ENCODE measurements around the gene TEX13C. TPM values are rescaled to one million over a fixed set of nuclear protein-coding genes. Genes with fewer than 3 reads are reported as not detected.
"Not testable (repeated sequence)": the region's sequence is repeated elsewhere in the genome, so short reads cannot be mapped to it uniquely, and the experiment has no call there.

The TEX13C gene
- total RNA-seq, 5 donors from 2014 or later (not counting 1 experiment from before 2014, with no cell fraction given) = not detected

- H3K4me3 Mint-ChIP-seq = peak overlapping the region in 1 of 3 donors; percentile 7
- H3K9me3 Mint-ChIP-seq = no peaks in the 10 kb centered on the region
- H3K27me3 ChIP-seq (replicated peaks in 1 of 2; ENCODE audit: control insufficient read depth in 2 of 2, extremely low read depth in 1 of 2, insufficient read depth in 2 of 2, low read length in 1 of 2) = no peaks in the 10 kb centered on the region
- no peak for DNase-seq
- ATAC-seq (replicated peaks in 1 of 4) = no peak
- H3K36me3 Mint-ChIP-seq = no peaks in the 10 kb centered on the region
- ChIA-PET POLR2A (no interaction called here), CTCF (no interaction called here)
- no CpG with 5 or more reads among the region's 1 CpG for WGBS (ENCODE audit: insufficient coverage)
- H3K4me1 ChIP-seq (ENCODE audit: control insufficient read depth in 1 of 2, extremely low read depth in 1 of 2, insufficient read depth in 2 of 2, low read length in 2 of 2) = no peaks in the 10 kb centered on the region
- H3K27ac Mint-ChIP-seq = peak overlapping the region; percentile 9 to 41
- no peaks in the 10 kb centered on the region for H3K27me3 Mint-ChIP-seq
- H3K9me3 ChIP-seq = no peaks in the 10 kb centered on the region
- H3K36me3 ChIP-seq (ENCODE audit: control insufficient read depth in 2 of 2, extremely low read depth in 1 of 2, insufficient read depth in 1 of 2, low read length in 1 of 2) = no peaks in the 10 kb centered on the region
- H3K4me1 Mint-ChIP-seq = peaks cover 17 to 20% (median 19%) of the 10 kb centered on the region in 3 donors
- no peak overlapping the region for H3K27ac ChIP-seq (ENCODE audit: low read length)
- H3K4me3 ChIP-seq (ENCODE audit: control insufficient read depth in 1 of 2, extremely low read depth in 1 of 2, low read length in 1 of 2) = no peak overlapping the region
Observed at GRCh38 chrX:125293850-125294780, 25.6 kb upstream of the TEX13C start.

GRCh38 chrX:125295337-125295736 is 24.3 kb upstream of the TEX13C start:
- H3K27ac ChIP-seq (ENCODE audit: low read length) = no peak overlapping the region
- ChIA-PET CTCF (no interaction called here), POLR2A (no interaction called here)
- H3K9me3 ChIP-seq = no peaks in the 10 kb centered on the region
- no peaks in the 10 kb centered on the region for H3K4me1 ChIP-seq (ENCODE audit: control insufficient read depth in 1 of 2, extremely low read depth in 1 of 2, insufficient read depth in 2 of 2, low read length in 2 of 2)
- Mint-ChIP-seq H3K9me3 (no peaks in the 10 kb centered on the region), H3K36me3 (no peaks in the 10 kb centered on the region), H3K27me3 (no peaks in the 10 kb centered on the region), H3K4me3 (peak overlapping the region in 1 of 3 donors; percentile 13), H3K4me1 (peaks cover 17 to 20% (median 19%) of the 10 kb centered on the region in 3 donors), H3K27ac (peak overlapping the region in 1 of 2 donors; percentile 49)
- WGBS (ENCODE audit: insufficient coverage) = no CpG with 5 or more reads among the region's 2 CpGs
- H3K27me3 ChIP-seq (replicated peaks in 1 of 2; ENCODE audit: control insufficient read depth in 2 of 2, extremely low read depth in 1 of 2, insufficient read depth in 2 of 2, low read length in 1 of 2) = no peaks in the 10 kb centered on the region
- H3K4me3 ChIP-seq (ENCODE audit: control insufficient read depth in 1 of 2, extremely low read depth in 1 of 2, low read length in 1 of 2) = no peak overlapping the region
- ATAC-seq (replicated peaks in 1 of 4) = no peak
- DNase-seq = no peak
- H3K36me3 ChIP-seq (ENCODE audit: control insufficient read depth in 2 of 2, extremely low read depth in 1 of 2, insufficient read depth in 1 of 2, low read length in 1 of 2) = no peaks in the 10 kb centered on the region

GRCh38 chrX:125298871-125299270 is 20.8 kb upstream of the TEX13C start:
- no peaks in the 10 kb centered on the region for H3K4me1 ChIP-seq (ENCODE audit: control insufficient read depth in 1 of 2, extremely low read depth in 1 of 2, insufficient read depth in 2 of 2, low read length in 2 of 2)
- H3K4me3 ChIP-seq (ENCODE audit: control insufficient read depth in 1 of 2, extremely low read depth in 1 of 2, low read length in 1 of 2) = no peak overlapping the region
- no peak overlapping the region for H3K27ac ChIP-seq (ENCODE audit: low read length)
- no peaks in the 10 kb centered on the region for H3K27me3 ChIP-seq (replicated peaks in 1 of 2; ENCODE audit: control insufficient read depth in 2 of 2, extremely low read depth in 1 of 2, insufficient read depth in 2 of 2, low read length in 1 of 2)
- no peaks in the 10 kb centered on the region for H3K9me3 Mint-ChIP-seq
- H3K27ac Mint-ChIP-seq = no peak overlapping the region
- WGBS (ENCODE audit: insufficient coverage) = 100% methylated on average over 1 of the region's 2 CpGs
- ATAC-seq (replicated peaks in 1 of 4) = no peak
- H3K36me3 ChIP-seq (ENCODE audit: control insufficient read depth in 2 of 2, extremely low read depth in 1 of 2, insufficient read depth in 1 of 2, low read length in 1 of 2) = no peaks in the 10 kb centered on the region
- peaks cover 14 to 17% (median 16%) of the 10 kb centered on the region in 3 donors for H3K4me1 Mint-ChIP-seq
- no peak overlapping the region for H3K4me3 Mint-ChIP-seq
- ChIA-PET CTCF (no interaction called here), POLR2A (no interaction called here)
- no peaks in the 10 kb centered on the region for H3K36me3 Mint-ChIP-seq
- no peak for DNase-seq
- peaks cover 0 to 4% of the 10 kb centered on the region in 2 donors for H3K27me3 Mint-ChIP-seq
- H3K9me3 ChIP-seq = no peaks in the 10 kb centered on the region

GRCh38 chrX:125306335-125306866 is 13.3 kb upstream of the TEX13C start:
- Mint-ChIP-seq H3K4me3 (no peak overlapping the region), H3K9me3 (no peaks in the 10 kb centered on the region), H3K36me3 (no peaks in the 10 kb centered on the region), H3K27me3 (peaks cover 2 to 23% of the 10 kb centered on the region in 2 donors), H3K27ac (no peak overlapping the region), H3K4me1 (no peaks in the 10 kb centered on the region)
- Histone ChIP-seq H3K9me3 (no peaks in the 10 kb centered on the region), H3K4me3 (ENCODE audit: control insufficient read depth in 1 of 2, extremely low read depth in 1 of 2, low read length in 1 of 2) (no peak overlapping the region), H3K27ac (ENCODE audit: low read length) (no peak overlapping the region), H3K36me3 (ENCODE audit: control insufficient read depth in 2 of 2, extremely low read depth in 1 of 2, insufficient read depth in 1 of 2, low read length in 1 of 2) (no peaks in the 10 kb centered on the region), H3K27me3 (replicated peaks in 1 of 2; ENCODE audit: control insufficient read depth in 2 of 2, extremely low read depth in 1 of 2, insufficient read depth in 2 of 2, low read length in 1 of 2) (no peaks in the 10 kb centered on the region), H3K4me1 (ENCODE audit: control insufficient read depth in 1 of 2, extremely low read depth in 1 of 2, insufficient read depth in 2 of 2, low read length in 2 of 2) (no peaks in the 10 kb centered on the region)
- POLR2A ChIA-PET = no interaction called here
- ATAC-seq (replicated peaks in 1 of 4) (no peak), DNase-seq (no peak)
- CTCF ChIA-PET = no interaction called here
- WGBS (ENCODE audit: insufficient coverage) = no CpG with 5 or more reads among the region's 1 CpG

GRCh38 chrX:125308653-125309052 is 11.0 kb upstream of the TEX13C start:
- H3K27ac Mint-ChIP-seq = no peak overlapping the region
- H3K36me3 ChIP-seq (ENCODE audit: control insufficient read depth in 2 of 2, extremely low read depth in 1 of 2, insufficient read depth in 1 of 2, low read length in 1 of 2) = no peaks in the 10 kb centered on the region
- no peaks in the 10 kb centered on the region for H3K36me3 Mint-ChIP-seq
- H3K4me3 Mint-ChIP-seq = no peak overlapping the region
- no peak overlapping the region for H3K27ac ChIP-seq (ENCODE audit: low read length)
- no peaks in the 10 kb centered on the region for H3K4me1 ChIP-seq (ENCODE audit: control insufficient read depth in 1 of 2, extremely low read depth in 1 of 2, insufficient read depth in 2 of 2, low read length in 2 of 2)
- H3K9me3 Mint-ChIP-seq = peaks cover 0 to 5% (median 0%) of the 10 kb centered on the region in 3 donors
- ChIA-PET POLR2A (no interaction called here), CTCF (no interaction called here)
- H3K4me3 ChIP-seq (ENCODE audit: control insufficient read depth in 1 of 2, extremely low read depth in 1 of 2, low read length in 1 of 2) = no peak overlapping the region
- no peak for ATAC-seq (replicated peaks in 1 of 4)
- H3K27me3 ChIP-seq (replicated peaks in 1 of 2; ENCODE audit: control insufficient read depth in 2 of 2, extremely low read depth in 1 of 2, insufficient read depth in 2 of 2, low read length in 1 of 2) = no peaks in the 10 kb centered on the region
- DNase-seq = no peak
- no peaks in the 10 kb centered on the region for H3K9me3 ChIP-seq
- H3K4me1 Mint-ChIP-seq = no peaks in the 10 kb centered on the region
- peaks cover 2 to 21% of the 10 kb centered on the region in 2 donors for H3K27me3 Mint-ChIP-seq

- H3K36me3 ChIP-seq (ENCODE audit: control insufficient read depth in 2 of 2, extremely low read depth in 1 of 2, insufficient read depth in 1 of 2, low read length in 1 of 2); H3K9me3 ChIP-seq; H3K36me3 Mint-ChIP-seq; H3K27me3 Mint-ChIP-seq; H3K4me1 Mint-ChIP-seq; DNase-seq; H3K27ac ChIP-seq (ENCODE audit: low read length); H3K4me1 ChIP-seq (ENCODE audit: control insufficient read depth in 1 of 2, extremely low read depth in 1 of 2, insufficient read depth in 2 of 2, low read length in 2 of 2); H3K4me3 ChIP-seq (ENCODE audit: control insufficient read depth in 1 of 2, extremely low read depth in 1 of 2, low read length in 1 of 2); H3K27ac Mint-ChIP-seq; H3K9me3 Mint-ChIP-seq; H3K4me3 Mint-ChIP-seq; CTCF ChIA-PET; H3K27me3 ChIP-seq (replicated peaks in 1 of 2; ENCODE audit: control insufficient read depth in 2 of 2, extremely low read depth in 1 of 2, insufficient read depth in 2 of 2, low read length in 1 of 2); ATAC-seq (replicated peaks in 1 of 4); POLR2A ChIA-PET: not testable (repeated sequence)
- WGBS (ENCODE audit: insufficient coverage) = 96% methylated on average over 5 of the region's 17 CpGs
Observed at GRCh38 chrX:125319166-125319565, 505 bp upstream of the TEX13C start.

Measured in T-cell (primary cell).